Loucy (cell line): ENCODE measurements around the gene FBLN2.

ENCODE experiments used
- EZH2phosphoT487 ChIP-seq: fragments of 200-600 bp; IDR thresholded peaks from 2 replicates; pipeline ENCODE4 v1.6.1; 2018; ENCODE audit warnings: antibody characterized with exemption, mild to moderate bottlenecking, moderate library complexity, borderline replicate concordance
- TF ChIP-seq, protein P1 (sequence below): fragments of 200-600 bp; sonication (generic); conservative IDR thresholded peaks from 2 replicates; pipeline ENCODE4 v1.5.1; 2014; ENCODE audit warnings: mild to moderate bottlenecking, antibody characterized with exemption, low read length

DNA sequence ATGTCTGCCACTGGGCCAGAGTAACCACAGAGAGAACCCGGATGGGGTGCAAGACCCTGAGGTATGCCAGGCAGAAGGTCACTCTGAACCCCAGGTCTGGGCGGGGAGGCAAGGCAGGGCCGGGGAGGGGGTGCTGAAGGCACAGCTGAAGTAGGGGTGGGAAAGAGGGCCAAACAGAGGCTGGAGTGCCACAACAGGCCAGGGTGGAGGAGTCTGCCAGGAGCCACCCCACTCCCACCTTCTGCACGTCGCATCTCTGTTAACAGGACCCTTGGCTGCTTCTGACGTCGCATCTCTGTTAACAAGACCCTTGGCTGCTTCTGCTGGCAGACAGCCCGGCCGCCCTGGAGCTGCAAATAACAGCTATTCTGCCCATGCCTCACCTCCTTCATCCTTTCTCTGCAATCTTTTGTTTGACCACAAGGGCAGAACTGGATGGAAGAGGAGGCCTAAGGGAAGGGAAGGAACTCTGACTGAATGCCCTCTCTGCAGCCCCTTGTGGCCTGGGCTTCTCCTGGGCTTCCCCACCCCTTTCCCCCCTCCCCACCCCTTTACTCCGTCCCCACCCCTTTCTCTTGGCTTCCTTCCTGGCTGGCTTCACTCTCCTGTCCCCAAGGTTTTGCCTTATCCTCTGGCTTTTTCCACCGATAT lies 20.6 kb upstream of the FBLN2 start:
- TF ChIP-seq, protein P1, sequence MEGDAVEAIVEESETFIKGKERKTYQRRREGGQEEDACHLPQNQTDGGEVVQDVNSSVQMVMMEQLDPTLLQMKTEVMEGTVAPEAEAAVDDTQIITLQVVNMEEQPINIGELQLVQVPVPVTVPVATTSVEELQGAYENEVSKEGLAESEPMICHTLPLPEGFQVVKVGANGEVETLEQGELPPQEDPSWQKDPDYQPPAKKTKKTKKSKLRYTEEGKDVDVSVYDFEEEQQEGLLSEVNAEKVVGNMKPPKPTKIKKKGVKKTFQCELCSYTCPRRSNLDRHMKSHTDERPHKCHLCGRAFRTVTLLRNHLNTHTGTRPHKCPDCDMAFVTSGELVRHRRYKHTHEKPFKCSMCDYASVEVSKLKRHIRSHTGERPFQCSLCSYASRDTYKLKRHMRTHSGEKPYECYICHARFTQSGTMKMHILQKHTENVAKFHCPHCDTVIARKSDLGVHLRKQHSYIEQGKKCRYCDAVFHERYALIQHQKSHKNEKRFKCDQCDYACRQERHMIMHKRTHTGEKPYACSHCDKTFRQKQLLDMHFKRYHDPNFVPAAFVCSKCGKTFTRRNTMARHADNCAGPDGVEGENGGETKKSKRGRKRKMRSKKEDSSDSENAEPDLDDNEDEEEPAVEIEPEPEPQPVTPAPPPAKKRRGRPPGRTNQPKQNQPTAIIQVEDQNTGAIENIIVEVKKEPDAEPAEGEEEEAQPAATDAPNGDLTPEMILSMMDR = no peak; the same call in 1 of the 2 replicates
- TF ChIP-seq EZH2phosphoT487 = no peak
